ENCODE measurements around the gene DSCAM.
"Not testable (repeated sequence)": the region's sequence is repeated elsewhere in the genome, so short reads cannot be mapped to it uniquely, and the experiment has no call there.

DSCAM gene

DNA sequence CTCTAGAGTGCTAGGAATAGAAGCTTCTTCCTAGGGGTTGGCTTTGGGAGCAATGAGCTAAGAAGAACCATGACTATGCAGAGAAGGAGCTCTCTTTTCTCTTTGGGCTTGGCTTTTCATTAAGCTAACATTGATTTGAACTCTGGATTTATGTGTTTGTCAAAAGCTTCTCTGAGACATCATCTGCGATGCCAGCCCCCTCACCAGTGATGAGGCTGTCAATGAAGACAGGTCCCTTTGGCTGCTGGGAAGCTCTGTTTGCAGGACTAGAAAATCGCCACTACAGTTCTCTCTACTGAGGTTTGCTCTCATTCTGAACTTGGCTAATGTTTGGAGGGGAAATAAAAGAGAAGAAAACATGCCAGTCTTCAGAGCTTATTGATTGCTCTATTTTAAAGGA, 794.7 kb downstream of the DSCAM start:
- no peak for DNase-seq (ENCODE audit: low spot score)

DNA sequence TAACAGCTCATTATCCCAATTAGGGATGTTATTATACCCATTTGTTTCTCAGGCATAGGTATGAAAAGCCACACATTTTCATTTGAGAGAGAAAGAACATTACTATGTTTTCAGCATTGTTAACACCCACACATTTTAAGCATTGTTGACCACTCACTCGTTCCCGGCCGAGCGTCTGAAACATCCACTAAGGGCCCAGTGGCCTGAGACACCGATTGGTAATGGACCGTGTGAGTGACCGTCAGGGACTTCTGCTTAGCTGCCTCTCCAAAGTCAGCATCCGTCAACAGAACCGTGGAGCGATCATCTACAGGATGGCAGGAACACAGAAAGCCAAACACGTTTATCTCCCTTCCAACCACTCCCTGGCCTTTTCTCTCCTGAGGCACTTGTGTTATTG, 795.2 kb downstream of the DSCAM start:
- DNase-seq (ENCODE audit: low spot score), result no peak

DNA sequence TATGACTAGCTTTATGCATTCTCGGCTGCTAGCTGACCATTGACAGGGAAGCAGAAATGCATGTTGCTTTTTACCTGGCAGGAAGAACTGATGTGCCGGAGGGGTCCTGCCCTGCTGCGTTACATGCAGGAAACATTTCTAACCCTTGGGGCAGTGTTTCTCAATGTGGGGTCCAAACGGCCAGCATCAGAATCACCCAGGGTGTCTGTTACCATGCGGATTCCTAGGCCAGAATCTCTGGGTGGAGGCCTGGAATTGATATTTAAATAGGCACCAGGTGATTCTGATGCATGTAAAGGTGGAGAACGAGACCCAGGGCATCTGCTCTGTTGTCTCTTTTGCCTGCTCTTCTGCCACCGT, 797.0 kb downstream of the DSCAM start:
- no peak for DNase-seq (ENCODE audit: low spot score)

DNA sequence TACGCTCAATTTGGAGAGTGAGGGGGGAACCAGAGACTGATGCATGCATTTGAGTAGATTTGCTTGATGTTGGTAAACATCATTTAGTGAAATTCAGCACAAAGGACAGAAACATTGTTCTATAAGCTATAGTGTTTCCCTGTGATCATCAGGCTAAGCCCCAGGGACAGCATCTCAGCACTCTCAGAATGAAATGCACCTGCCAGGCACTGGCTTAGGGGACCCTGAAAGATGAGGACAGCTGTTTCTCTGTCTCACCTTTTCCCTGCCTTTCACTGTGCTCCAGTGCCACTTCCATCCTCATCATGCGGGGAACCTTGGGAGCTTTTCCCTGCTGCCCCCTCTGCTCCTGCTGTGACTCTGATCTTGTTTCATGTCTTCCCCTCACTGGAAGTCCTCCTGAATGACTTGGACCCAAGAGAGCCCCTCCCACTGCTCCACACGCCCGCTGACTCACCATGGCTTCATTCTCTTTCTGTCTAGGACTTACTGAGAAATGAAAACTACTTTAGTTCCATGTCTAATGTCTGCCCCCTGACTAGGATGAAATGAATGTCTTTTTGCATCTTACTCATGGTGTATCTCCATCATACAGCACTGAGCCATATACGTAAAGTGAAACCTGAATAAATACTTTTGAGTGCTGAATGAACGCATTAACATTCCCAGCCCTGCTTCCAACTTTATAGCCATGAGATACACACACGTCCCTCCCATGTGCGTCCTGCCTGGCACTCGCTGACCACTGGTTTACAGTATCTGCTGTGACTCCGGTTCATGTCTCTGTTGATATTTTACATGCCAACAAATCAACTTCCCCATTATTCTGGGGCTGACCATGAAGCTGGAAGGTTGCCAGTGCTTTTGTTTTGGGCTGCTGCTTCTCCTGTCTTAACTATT, 797.7 kb downstream of the DSCAM start:
- DNase-seq (ENCODE audit: low spot score), result no peak

DNA sequence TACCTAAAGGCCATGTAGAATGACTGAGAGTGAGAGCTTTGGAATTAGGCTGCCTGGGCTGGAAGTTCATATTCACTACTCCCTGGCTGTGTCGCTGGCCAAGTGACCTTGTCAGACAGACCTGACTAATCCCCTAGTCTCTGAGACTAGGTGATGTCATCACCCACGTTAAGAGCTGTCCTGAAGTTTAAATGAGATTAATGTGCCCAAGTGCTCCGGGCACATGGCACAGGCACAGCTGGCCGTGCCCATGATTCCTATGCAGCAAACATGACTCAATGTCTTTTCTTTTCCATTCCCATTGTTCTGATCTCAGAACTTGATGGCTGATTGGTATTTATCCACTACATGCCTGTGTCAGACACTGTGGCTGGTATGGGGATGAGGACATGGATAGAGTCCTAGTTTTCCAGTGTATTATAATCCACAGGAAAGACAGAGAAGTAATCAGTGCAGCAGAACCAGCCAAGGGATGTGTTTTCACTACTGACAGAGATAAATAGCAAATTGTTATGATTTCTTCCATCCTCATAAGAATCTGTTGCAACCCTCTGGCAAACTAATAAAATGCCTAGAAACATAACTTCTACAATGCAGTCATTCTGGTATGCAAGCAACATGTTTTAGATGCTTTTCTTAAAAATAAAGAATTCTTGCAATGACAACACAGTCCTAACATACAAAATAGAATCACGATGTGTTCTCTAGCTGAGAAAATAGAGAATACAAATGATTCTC, 798.8 kb downstream of the DSCAM start:
- no peak for DNase-seq (ENCODE audit: low spot score)

DNA sequence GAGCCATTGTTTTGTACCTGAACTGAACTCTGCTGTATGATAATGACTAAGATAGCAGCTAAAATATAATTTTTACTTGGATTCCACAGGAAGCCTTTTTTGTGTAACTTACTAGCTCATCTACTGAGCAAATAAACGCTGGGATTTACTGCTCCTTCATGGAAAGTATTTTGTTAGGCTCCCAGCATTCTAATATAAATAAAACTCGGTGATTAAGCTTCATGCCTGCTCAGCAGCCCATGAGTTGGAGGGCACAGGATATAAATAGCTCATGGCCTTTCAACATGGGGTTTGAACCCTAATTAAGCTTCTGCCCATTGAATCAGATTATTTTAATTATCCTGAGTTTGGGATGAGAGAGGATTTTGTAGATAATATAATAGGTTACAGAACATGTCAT, 799.7 kb downstream of the DSCAM start:
- DNase-seq (ENCODE audit: low spot score), result no peak

DNA sequence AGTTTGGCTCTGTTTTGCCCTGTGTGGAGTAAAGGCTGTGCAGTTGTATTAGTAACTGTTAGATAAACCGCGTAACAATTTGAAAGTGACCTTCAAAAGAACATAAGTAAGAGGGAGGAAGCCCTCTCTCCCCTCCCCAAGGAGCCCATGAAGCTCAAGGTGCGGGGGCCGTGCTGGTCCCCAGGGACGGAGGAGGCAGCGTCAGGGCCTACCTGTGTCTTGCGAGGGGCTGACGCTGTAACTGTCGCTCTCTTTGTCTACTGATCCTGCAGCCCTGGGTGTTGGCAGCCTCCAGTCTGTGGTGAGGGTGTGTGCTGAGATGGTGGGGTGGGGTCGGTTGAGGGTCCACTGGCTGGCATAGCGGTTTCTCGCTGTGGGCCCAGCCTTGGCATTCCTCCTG, 803.1 kb downstream of the DSCAM start:
- no peak for DNase-seq (ENCODE audit: low spot score)

DNA sequence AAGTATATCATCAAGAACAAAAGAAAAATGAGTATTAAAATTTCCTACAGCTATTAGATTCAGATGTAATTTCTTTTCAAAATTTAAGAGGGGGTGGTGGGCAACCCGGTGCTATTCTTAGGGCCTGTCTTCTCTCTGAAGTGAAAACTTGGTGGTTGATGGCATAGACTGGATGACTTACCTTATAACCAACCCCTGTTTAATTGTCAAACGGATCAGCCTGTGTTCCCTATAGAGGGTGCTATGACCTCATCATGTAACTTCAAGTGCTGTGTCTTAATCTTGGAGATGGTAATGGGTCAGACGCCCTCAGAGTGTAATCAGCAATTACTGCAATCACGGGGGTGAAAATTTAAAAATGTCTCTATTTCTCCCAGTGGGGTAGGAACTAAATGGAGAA, 803.5 kb downstream of the DSCAM start:
- DNase-seq (ENCODE audit: low spot score), result no peak

DNA sequence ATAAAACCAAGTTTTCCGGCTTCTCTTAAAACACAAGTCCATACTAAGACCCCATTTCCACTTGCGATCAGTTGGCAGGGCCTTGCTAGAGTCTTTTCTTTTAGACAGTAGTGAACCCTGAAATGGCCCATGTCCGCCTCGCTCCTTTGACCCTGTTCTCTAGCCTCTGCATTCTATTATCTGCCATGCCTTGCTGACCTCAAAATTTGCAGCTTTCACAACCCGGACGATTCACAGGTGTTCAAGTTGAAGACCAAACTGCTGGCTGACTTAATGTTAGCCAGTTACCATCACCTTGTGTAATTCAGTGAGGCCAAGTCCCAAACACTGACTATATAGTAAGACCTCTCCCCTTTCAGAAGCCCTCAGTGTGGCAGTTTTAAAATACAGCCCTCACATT, 805.5 kb downstream of the DSCAM start:
- no peak for DNase-seq (ENCODE audit: low spot score)

DNA sequence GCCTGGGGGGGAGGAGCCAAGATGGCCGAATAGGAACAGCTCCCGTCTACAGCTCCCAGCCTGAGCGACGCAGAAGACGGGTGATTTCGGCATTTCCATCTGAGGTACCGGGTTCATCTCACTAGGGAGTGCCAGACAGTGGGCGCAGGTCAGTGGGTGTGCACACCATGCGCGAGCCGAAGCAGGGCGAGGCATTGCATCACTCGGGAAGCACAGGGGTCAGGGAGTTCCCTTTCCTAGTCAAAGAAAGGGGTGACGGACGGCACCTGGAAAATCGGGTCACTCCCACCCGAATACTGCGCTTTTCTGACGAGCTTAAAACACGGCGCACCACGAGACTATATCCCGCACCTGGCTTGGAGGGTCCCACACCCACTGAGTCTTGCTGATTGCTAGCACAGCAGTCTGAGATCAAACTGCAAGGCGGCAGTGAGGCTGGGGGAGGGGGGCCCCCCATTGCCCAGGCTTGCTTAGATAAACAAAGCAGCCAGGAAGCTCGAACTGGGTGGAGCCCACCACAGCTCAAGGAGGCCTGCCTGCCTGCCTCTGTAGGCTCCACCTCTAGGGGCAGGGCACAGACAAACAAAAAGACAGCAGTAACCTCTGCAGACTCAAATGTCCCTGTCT, 813.7 kb downstream of the DSCAM start:
- not testable (repeated sequence) for DNase-seq (ENCODE audit: low spot score)

DNA sequence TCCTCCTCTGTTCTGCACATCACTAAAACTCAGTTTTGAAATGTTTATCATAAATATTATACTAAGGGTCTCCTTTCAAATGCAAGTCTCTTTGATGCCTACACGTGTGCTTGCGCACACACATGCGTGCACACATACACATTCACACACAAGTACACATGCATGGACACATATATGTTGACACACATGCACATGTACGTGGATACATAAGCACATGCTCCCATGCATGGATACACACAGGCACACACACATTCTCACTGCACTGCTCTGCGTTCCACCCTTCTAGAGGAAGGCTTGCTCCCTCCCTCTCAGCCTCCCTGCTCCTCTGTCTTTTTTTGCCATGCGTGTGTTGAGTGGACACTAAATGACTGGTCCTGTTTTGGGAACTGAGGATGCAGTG, 817.1 kb downstream of the DSCAM start:
- DNase-seq (ENCODE audit: low spot score), result no peak

DNA sequence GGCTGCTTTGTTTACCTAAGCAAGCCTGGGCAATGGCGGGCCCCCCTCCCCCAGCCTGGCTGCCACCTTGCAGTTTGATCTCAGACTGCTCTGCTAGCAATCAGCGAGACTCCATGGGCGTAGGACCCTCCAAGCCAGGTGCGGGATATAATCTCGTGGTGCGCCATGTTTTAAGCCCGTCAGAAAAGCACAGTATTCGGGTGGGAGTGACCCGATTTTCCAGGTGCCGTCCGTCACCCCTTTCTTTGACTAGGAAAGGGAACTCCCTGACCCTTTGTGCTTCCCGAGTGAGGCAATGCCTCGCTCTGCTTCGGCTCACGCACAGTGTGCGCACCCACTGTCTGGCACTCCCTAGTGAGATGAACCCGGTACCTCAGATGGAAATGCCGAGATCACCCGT, 818.6 kb downstream of the DSCAM start:
- not testable (repeated sequence) for DNase-seq (ENCODE audit: low spot score)

DNA sequence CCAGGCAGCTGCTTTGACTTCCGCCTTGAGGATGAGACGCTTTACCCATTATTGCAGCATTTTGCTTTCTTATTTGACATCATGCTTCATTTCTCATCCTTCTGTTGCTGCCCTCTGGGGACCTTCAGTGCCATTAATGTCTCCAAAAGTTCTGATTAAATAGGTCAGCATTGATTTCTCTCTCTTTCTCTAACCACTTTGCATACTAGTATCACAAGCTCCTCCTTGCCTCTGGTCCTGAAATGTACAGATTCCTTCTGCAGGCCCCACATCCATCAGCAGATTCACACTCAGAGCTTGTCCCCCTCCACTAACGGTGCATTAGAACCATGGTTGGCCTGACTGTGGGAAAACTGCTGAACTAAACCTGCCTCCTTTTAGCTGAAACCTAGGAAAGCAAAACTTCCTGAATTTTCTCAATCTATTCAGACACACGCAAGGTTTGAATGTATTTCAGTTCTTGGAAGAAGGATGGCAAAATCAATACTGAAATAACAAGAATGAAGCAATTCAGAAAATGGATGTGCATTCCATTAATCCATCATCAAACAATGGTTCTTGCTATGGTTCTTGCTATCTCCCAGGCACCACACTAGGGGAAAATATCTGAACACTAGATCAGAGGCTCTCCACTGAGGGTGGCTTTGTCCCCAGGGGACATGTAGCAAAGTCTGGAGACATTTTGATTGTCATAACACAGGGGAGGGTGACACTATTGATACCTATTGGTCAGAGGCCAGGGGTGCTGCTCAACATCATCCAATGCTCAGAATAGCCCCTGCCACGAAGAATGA, 825.2 kb downstream of the DSCAM start:
- DNase-seq (ENCODE audit: low spot score), result no peak

DNA sequence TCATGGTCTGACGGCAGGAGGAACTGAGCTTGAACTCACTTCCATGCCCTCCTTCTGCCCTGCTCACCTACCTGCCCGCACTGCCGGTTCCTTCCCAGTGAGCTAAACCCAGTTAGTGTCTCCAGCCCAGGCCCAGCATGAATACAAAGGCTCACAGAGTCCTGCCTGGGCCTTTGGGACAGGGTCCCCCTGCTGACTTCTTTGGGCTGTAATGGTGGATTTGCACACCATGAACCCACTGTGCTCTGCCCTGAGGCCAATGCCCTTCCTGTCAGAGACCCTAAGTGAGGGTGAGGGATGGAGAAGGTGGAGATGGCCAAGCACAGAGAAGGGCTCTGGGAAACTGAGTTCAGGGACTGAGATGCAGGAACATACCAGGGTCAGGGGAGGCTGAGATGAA, 826.3 kb downstream of the DSCAM start:
- no peak for DNase-seq (ENCODE audit: low spot score)

DNA sequence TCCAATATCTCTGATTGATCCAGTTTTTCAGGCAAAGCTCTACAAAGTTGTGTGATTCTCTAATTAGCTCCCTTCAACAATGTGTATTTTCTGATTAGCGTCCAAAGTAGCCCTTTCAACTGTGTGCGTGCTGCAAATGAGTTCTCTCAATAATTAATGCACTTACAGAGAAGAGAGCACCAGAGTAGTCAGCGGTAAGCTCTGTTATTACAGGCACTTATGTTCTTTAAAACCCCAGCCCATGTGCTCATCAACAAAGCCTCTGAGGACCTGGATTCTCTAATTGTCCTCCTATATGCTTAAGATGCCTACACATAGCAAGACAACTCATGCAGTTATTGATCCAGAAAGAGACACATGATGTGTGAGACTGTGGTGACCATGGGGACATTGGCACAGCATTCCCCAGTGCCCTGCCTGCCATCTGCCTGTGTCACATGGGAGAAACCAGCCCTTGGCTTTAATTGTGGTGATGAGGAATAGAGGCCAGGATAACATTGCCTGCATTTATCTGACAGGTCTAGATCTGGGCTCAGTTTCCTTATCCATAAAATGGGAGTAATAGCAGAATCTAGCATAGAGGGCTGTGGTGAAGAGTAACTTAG, 828.0 kb downstream of the DSCAM start:
- DNase-seq (ENCODE audit: low spot score), result no peak

DNA sequence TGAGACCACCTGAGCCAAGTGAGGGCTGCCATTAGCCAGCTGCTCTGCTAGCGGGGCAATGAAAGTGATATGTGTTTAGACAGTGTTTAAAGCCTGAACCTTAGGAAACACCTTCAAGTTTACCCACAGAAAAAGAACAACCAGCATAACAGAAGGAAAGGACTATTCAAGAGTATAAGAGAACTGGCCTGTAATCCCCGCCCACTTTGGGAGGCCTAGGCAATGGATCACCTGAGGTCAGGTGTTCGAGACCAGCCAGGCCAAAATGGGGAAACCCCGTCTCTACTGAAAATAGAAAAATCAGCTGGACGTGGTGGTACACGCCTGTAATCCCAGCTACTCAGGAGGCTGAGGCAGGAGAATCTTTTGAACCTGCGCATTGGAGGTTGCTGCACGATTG, 830.3 kb downstream of the DSCAM start:
- DNase-seq (ENCODE audit: low spot score), result no peak

DNA sequence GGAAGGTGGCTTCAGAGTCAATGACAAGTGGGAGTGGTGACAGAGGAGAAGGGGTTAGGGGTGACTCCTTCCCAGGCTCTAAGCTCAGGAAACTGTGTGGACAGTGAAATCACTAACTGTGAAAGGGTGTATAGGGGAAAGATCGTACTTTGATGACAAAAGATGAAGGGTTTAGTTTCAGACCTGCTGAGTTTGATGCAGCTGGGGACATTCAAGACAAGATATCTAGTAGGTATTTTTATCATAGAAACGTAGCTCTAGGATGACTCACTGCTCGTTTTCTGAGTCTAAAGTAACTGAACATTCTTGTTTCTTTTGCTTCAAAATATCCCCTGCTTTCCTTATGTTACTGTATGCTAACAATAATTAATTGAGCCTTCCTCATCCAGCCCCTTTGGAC, 830.7 kb downstream of the DSCAM start:
- no peak for DNase-seq (ENCODE audit: low spot score)

DNA sequence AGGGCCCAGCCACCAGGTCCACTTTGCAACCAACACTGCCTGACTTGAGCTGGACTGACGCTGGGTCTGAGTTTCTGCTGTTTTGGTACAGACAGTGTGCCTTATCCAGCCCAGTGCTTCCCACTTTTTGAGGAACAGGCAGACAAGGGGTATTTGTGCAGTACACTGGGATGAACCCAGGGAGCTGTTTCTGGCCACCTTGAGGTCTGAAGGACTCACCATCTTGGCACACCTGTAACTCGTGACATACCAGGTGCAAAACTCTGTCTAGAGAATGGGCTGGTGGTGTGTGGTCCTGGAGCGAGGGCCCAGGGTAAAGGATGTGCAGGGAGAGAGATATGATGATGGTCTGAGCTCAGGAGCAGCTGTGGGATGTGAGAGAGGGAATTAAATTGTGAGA, 831.1 kb downstream of the DSCAM start:
- DNase-seq (ENCODE audit: low spot score), result no peak

DNA sequence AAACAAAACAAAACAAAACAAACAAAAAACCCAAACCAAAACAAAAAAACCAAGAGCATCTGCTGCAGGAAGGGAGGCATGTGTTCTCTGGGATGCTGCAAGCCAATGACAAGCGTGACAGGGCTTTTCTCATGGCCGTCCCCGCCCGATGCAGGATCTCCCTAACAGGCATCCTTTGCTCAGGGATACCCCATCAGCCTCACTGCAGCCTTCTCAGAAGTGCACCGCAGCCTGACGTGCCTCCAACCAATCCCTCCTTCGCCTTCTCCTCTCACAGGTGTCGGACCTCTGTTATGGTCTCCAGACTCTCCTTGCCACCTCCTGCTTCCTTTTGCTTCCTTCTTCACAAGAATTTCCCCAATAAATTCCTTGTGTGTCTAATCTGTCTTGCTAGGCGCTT, 832.6 kb downstream of the DSCAM start:
- no peak for DNase-seq (ENCODE audit: low spot score)

DNA sequence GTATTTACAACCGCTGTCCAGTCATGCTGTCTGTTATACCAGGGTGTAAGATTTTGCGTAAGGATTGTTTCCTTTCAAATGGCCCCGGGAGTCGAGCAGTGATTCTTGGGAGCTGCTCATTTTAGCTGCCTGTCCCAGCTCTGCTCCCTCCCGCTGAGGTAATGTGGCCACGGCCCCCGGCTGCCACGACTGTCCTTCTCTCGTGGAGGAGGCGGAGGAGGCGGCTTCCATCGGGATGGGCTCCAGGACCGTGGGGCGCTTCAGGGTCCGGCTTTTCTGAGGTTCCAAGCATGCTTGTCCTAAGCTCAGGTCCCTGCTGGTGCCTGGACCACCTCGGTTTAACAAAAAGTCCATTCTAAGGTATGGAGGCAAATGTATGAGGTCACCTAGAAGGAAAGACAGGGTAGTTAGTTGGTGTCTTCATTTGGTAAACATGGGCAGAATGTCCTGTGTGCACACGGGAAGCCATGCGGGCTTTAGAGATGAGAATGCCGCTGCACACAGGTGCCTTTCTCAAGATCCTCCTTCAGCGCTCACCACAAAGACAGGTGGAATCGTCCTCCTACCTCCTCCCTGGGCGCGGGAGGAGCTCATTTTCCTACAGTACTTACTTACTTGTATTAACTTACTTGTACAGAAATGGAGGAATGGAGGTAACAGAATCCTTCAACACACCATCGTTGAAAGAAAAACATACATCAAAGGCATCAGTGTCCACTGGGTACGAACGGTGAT, 833.8 kb downstream of the DSCAM start:
- DNase-seq (ENCODE audit: low spot score), result no peak

DNA sequence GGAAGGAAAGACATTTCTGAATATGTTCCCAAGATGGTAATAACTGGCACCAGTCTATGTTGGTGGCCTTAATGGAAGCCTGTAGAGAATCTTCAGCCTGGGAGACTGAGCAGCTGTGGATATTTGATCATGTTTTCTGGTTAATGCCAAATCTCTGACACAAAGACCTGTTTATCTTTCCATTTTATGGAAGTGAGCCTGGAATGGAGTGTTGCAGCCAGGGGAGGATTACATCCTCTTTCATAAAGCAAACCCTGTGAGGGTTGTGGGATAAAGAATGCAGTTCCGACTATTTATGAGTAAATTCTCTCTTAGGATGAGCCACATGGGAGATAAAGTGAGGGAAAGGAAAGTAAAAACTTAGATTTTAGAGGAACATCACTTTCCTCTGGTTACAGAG, 835.6 kb downstream of the DSCAM start:
- no peak for DNase-seq (ENCODE audit: low spot score)
